Endothelial cell of umbilical vein (primary cell): ENCODE measurements around the gene FRS2. TPM values are rescaled to one million over a fixed set of nuclear protein-coding genes. Genes with fewer than 3 reads are reported as not detected.

Experiments used
- BruUV-seq: library from RNA; stranded (reverse); fragments of 400-500 nt; replicated peaks from 2 replicates; lab custom pipeline; 2021; lab: Mats Ljungman, UMichigan
- CTCF ChIA-PET: fragments of 300-600, 350-600 bp; sonication (Branson Sonifier 250); formaldehyde crosslinking; loops from one replicate; lab custom pipeline; 2021; ENCODE audit warnings: antibody characterized with exemption, inconsistent platforms; lab: Charles Lee
- POLR2A ChIA-PET: fragments of 300-600, 350-600 bp; sonication (Branson Sonifier 250); formaldehyde crosslinking; loops from one replicate; lab custom pipeline; 2021; ENCODE audit warnings: antibody characterized with exemption, inconsistent platforms; lab: Charles Lee
- DNase-seq: peaks from one replicate; pipeline ENCODE4 v3.0.0-alpha.2; 2011; ENCODE audit warnings: low read depth, low spot score
- FAIRE-seq: peaks from 2 replicates; lab custom pipeline; 2011; peaks lifted over from hg19 to GRCh38; lab: Jason Lieb, UNC
- H2AFZ ChIP-seq: 2 replicates; pipeline ENCODE4 v1.6.0; 2012; ENCODE audit warnings: low read depth, low read length, control low read depth, inconsistent platforms
- H3K27ac ChIP-seq: 2 replicates; pipeline ENCODE4 v1.5.1; 2011; ENCODE audit warnings: low read depth, mild to moderate bottlenecking, control low read depth, low read length, moderate library complexity; ENCODE audit not compliant: insufficient read depth
- H3K27me3 ChIP-seq, 2 experiments: 2 replicates each; pipeline versions ENCODE4 v1.6.0 to v1.6.1; 2011; ENCODE audit warnings: low read length in 2 of 2, mixed read lengths in 1 of 2; ENCODE audit not compliant: control insufficient read depth in 2 of 2, insufficient read depth in 2 of 2
- H3K36me3 ChIP-seq, 2 experiments: 2 replicates in 1 of 2; 3 replicates in 1 of 2; pipeline ENCODE4 v1.5.1; 2011; ENCODE audit warnings: low read length in 2 of 2, mild to moderate bottlenecking in 1 of 2, moderate library complexity in 1 of 2; ENCODE audit not compliant: control insufficient read depth in 2 of 2, insufficient read depth in 2 of 2; ENCODE audit errors: extremely low read depth in 1 of 2
- H3K4me1 ChIP-seq: 3 replicates; pipeline ENCODE4 v1.5.1; 2011; ENCODE audit warnings: mild to moderate bottlenecking, low read length; ENCODE audit not compliant: control insufficient read depth, insufficient read depth; ENCODE audit errors: extremely low read depth
- H3K4me2 ChIP-seq: 2 replicates; pipeline ENCODE4 v1.6.1; 2011; ENCODE audit warnings: low read length, control low read depth, mixed read lengths; ENCODE audit not compliant: insufficient read depth
- H3K4me3 ChIP-seq, 3 experiments: fragments of 200-600 bp in 1 of 3; sonication (generic), shearing (Covaris generic) in 1 of 3; replicated peaks in 1 of 3; 2 replicates each; pipeline ENCODE4 v1.5.1; 2011 to 2016; ENCODE audit warnings: control low read depth in 3 of 3, low read length in 3 of 3, mild to moderate bottlenecking in 2 of 3, inconsistent platforms in 1 of 3, low read depth in 1 of 3, moderate library complexity in 1 of 3; ENCODE audit not compliant: insufficient read depth in 1 of 3
- H3K79me2 ChIP-seq: 2 replicates; pipeline ENCODE4 v1.6.0; 2012; ENCODE audit warnings: low read length, inconsistent platforms; ENCODE audit not compliant: control insufficient read depth, insufficient read depth
- H3K9ac ChIP-seq: replicated peaks from 2 replicates; pipeline ENCODE3; 2011; ENCODE audit warnings: low read length, control low read depth; ENCODE audit not compliant: insufficient read depth; ENCODE audit errors: extremely low read depth
- H3K9me1 ChIP-seq: replicated peaks from 3 replicates; pipeline ENCODE4 v1.6.0; 2011; ENCODE audit warnings: mild to moderate bottlenecking, low read length; ENCODE audit not compliant: control insufficient read depth, insufficient read depth; ENCODE audit errors: extremely low read depth
- H3K9me3 ChIP-seq: replicated peaks from 2 replicates; pipeline ENCODE4 v1.5.1; 2012; ENCODE audit warnings: low read length, inconsistent platforms; ENCODE audit not compliant: control insufficient read depth, insufficient read depth
- H4K20me1 ChIP-seq: replicated peaks from 2 replicates; pipeline ENCODE3; 2011; ENCODE audit warnings: mild to moderate bottlenecking, low read length; ENCODE audit not compliant: control insufficient read depth, insufficient read depth; ENCODE audit errors: extremely low read depth
- CTCF ChIP-seq, 2 donors: IDR thresholded peaks; 1 replicate in 1 of 2; 2 replicates in 1 of 2; pipeline ENCODE4 v1.5.1; 2011; ENCODE audit warnings: low read length in 2 of 2, mild to moderate bottlenecking in 2 of 2, moderate library complexity in 2 of 2, control low read depth in 1 of 2, inconsistent platforms in 1 of 2, low read depth in 1 of 2; ENCODE audit not compliant: insufficient read depth in 1 of 2; ENCODE audit errors: extremely low read depth in 1 of 2
- EZH2 ChIP-seq: IDR thresholded peaks from 2 replicates; pipeline ENCODE4 v1.6.1; 2012; ENCODE audit warnings: borderline replicate concordance, low read depth, mild to moderate bottlenecking, moderate library complexity, low read length, inconsistent platforms; ENCODE audit not compliant: severe bottlenecking
- FOS ChIP-seq: IDR thresholded peaks from 2 replicates; pipeline ENCODE4 v1.6.1; 2011; ENCODE audit warnings: mild to moderate bottlenecking, low read length, moderate library complexity, borderline replicate concordance; ENCODE audit not compliant: insufficient read depth
- GATA2 ChIP-seq: IDR thresholded peaks from 2 replicates; pipeline ENCODE4 v1.7.0; 2011; ENCODE audit warnings: low read depth, mild to moderate bottlenecking, moderate library complexity, mixed read lengths, low read length; ENCODE audit not compliant: insufficient read length, insufficient read depth
- JUN ChIP-seq: IDR thresholded peaks from 2 replicates; pipeline ENCODE4 v1.6.1; 2011; ENCODE audit warnings: borderline replicate concordance, low read depth; ENCODE audit not compliant: insufficient read length, insufficient read depth
- MAX ChIP-seq: IDR thresholded peaks from 2 replicates; pipeline ENCODE4 v1.6.1; 2011; ENCODE audit not compliant: insufficient read depth, insufficient read length
- MYC ChIP-seq: IDR thresholded peaks from one replicate; pipeline ENCODE4 v1.6.1; 2011; ENCODE audit warnings: mild to moderate bottlenecking, low read depth, low read length
- POLR2A ChIP-seq: IDR thresholded peaks from 2 replicates; pipeline ENCODE4 v1.6.1; 2012; ENCODE audit warnings: low read depth, mild to moderate bottlenecking, control low read depth, low read length
- POLR2AphosphoS5 ChIP-seq: IDR thresholded peaks from 2 replicates; pipeline ENCODE4 v1.6.1; 2012; ENCODE audit warnings: low read depth, mild to moderate bottlenecking, control low read depth, low read length, moderate library complexity; ENCODE audit not compliant: insufficient read depth
- dilution Hi-C: fragments of 300-500 bp; cut with MboI; formaldehyde crosslinking; loops from one replicate; pipeline ENCODE4 v1.15.0; 2019; ENCODE audit warnings: low sequenced_read_pairs; ENCODE audit not compliant: extremely low pct_ligation_motif_present
- intact Hi-C: fragments of 100-400 bp; cut with micrococcal nuclease; formaldehyde crosslinking; loops from one replicate; pipeline ENCODE4 v1.10.0; 2022
- polyA plus RNA-seq, 4 experiments: library from polyadenylated mRNA; depleted of rRNA in 3 of 4; stranded (reverse) in 3 of 4; unstranded in 1 of 4; fragments of >200 nt; gene quantifications; 2 replicates each; pipeline versions ENCODE4 v1.2.1 to v1.2.3, GENCODE V29; 2011 to 2012; ENCODE audit warnings: missing spikeins in 1 of 4
- total RNA-seq: library from RNA; stranded (reverse); gene quantifications from 2 replicates; pipeline ENCODE4 v1.2.3, GENCODE V29; 2021

The FRS2 gene
- total and polyA plus RNA-seq, 2 donors (not counting 3 experiments of a cell fraction or from before 2014, with no cell fraction given) = 6.3 to 15.5 TPM

GRCh38 chr12:69457433-69457832, 12.8 kb upstream of the FRS2 start:
- intact Hi-C loops = no loop called here
- Histone ChIP-seq H3K9me1 (no peaks in the 10 kb centered on the region), H3K36me3 (no peaks in the 10 kb centered on the region), H3K27me3 (no peaks in the 10 kb centered on the region), H3K9ac (no peak overlapping the region), H3K4me3 (no peak overlapping the region), H3K4me1 (no peaks in the 10 kb centered on the region), H3K27ac (no peak overlapping the region), H3K9me3 (no peaks in the 10 kb centered on the region), H4K20me1 (no peaks in the 10 kb centered on the region), H3K79me2 (no peaks in the 10 kb centered on the region), H2AFZ (no peak overlapping the region), H3K4me2 (no peak overlapping the region)
- no TSS peak for BruUV-seq
- TF ChIP-seq JUN (no peak), GATA2 (no peak), FOS (no peak), POLR2AphosphoS5 (no peak), POLR2A (no peak), MYC (no peak), MAX (no peak), EZH2 (no peak), CTCF (IDR thresholded peaks at IDR 0.05; ENCODE audit: extremely low read depth in 1 of 2, insufficient read depth in 1 of 2, low read depth in 1 of 2, low read length in 2 of 2) (no peak)
- dilution Hi-C loops = no loop called here
- CTCF ChIA-PET = interaction anchor here (3.0 kb wide), 1 partner anchor 113 kb away, joined by 11 read pairs; no protein-coding TSS in a partner anchor
- FAIRE-seq (no peak), DNase-seq (no peak)
- POLR2A ChIA-PET = no interaction called here
